Measurements from ENCODE around the gene ADPRHL1.

ADPRHL1 gene

DNA sequence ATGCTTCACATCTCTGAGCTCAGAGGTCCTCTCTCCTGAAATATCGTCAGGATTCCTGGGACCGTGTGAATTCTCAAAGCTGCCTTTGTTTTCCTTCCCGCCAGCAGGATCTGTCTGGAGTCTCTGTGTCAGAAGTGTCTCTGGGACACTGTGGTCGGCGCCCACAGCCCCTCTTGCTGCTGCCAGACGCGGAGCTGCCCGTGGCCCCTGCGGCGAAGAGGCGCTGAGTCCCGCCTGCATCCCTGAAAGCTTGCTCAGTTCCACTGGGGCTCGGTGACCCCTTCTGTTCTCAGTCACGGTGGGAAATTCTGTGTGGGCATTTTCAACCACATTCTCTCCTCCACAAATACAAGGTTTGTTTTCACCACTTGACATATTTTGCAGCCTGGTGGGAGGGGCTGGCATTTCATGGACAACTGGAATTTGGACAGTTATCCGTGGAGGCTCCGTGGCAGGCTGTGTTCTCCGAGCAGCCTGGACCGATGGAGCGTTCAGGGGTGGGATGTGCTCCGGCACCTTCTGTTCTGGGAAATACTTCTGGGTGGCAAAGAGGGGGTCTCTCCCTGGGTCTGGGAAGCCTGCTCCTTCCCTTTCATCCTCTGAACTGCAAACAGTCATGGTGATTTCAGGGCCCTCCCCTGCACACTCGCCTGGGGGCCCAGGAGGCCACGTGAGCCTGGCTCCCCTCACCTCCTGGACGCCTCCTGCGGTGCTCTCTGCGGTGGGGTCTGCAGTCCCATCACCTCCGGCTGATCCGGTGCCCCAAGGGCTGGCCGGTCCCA lies 46.8 kb downstream of the ADPRHL1 start:
- TF ChIP-seq EZH2 (IDR thresholded peaks at IDR 0.05; ENCODE audit: borderline replicate concordance, low read length), result no peak
- TF ChIP-seq, protein P1, sequence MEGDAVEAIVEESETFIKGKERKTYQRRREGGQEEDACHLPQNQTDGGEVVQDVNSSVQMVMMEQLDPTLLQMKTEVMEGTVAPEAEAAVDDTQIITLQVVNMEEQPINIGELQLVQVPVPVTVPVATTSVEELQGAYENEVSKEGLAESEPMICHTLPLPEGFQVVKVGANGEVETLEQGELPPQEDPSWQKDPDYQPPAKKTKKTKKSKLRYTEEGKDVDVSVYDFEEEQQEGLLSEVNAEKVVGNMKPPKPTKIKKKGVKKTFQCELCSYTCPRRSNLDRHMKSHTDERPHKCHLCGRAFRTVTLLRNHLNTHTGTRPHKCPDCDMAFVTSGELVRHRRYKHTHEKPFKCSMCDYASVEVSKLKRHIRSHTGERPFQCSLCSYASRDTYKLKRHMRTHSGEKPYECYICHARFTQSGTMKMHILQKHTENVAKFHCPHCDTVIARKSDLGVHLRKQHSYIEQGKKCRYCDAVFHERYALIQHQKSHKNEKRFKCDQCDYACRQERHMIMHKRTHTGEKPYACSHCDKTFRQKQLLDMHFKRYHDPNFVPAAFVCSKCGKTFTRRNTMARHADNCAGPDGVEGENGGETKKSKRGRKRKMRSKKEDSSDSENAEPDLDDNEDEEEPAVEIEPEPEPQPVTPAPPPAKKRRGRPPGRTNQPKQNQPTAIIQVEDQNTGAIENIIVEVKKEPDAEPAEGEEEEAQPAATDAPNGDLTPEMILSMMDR (IDR thresholded peaks at IDR 0.05; ENCODE audit: low read length), result no peak
- Histone ChIP-seq H3K79me2 (ENCODE audit: insufficient read depth, low read length) (no peaks in the 10 kb centered on the region), H3K9me3 (ENCODE audit: low read length) (0 out of 2 replicates have a peak, but pooled peaks cover 4% of the 10 kb centered on the region), H3K4me2 (ENCODE audit: low read length) (no peak overlapping the region; the same call in 1 of the 2 replicates), H3K36me3 (ENCODE audit: insufficient read depth, low read length) (no peaks in the 10 kb centered on the region; the same call in 1 of the 2 replicates), H3F3A (ENCODE audit: insufficient read depth, low read length) (no peaks in the 10 kb centered on the region), H3K27ac (ENCODE audit: low read depth, low read length, poor library complexity, severe bottlenecking) (no peak overlapping the region), H4K20me1 (ENCODE audit: insufficient read depth, low read length) (no peaks in the 10 kb centered on the region), H3K9me2 (ENCODE audit: low read depth, low read length) (no peaks in the 10 kb centered on the region), H3K27me3 (ENCODE audit: insufficient read depth, low read length) (peaks cover 6% of the 10 kb centered on the region; the same call in 1 of the 2 replicates), H3K4me3 (ENCODE audit: low read depth, low read length, poor library complexity, severe bottlenecking) (no peak overlapping the region), H3K4me1 (ENCODE audit: insufficient read depth, low read length, severe bottlenecking) (peaks cover 41% of the 10 kb centered on the region), H2AFZ (ENCODE audit: low read length) (no peak overlapping the region), H3K9ac (ENCODE audit: low read length) (no peak overlapping the region)

DNA sequence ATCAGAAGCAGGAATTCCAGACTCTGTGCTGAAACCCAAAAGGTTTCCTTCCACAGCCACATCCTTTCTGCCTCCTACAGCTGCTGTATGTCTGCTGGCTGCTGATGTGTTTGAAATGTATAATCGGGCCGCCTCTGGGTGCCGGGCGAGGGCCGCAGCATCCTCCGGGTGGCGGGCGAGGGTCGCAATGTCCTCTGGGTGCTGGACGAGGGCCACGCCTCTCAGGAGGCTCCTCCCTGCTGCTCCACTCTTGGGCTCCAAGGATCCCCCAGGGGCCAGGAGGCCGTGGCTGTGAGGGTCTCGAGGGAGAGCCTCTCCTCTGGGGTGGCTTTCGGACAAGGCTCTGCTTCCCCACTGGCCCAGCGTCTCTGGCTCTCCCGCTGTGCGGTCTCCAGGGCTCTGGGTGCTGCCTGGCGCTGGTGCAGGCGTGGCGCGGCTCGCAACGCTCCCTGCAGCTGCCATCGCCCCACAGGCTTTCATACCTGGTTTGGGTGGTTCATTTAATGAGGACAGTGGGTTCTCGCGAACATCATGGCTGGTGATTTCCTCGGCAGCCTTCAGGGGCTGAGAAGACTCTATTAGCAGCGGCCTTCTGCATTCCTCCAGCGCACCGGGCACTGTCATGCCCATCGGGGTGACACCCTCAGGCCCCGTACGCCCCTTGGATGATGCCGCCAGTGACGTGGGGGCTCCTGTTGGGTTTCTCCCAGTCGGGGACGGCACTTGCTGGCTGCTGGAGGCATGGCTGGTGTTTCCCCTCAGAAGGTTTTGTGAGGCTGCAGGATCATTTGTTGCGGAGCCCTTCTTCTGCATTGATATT lies 47.6 kb downstream of the ADPRHL1 start:
- no peak overlapping the region for H3K9ac ChIP-seq (ENCODE audit: low read length)
- H4K20me1 ChIP-seq (ENCODE audit: insufficient read depth, low read length), result no peaks in the 10 kb centered on the region
- no peaks in the 10 kb centered on the region; the same call in 1 of the 2 replicates for H3K36me3 ChIP-seq (ENCODE audit: insufficient read depth, low read length)
- H3K9me3 ChIP-seq (ENCODE audit: low read length), result 0 out of 2 replicates have a peak, but pooled peaks cover 3% of the 10 kb centered on the region
- no peak overlapping the region for H3K4me2 ChIP-seq (ENCODE audit: low read length)
- no peak overlapping the region for H2AFZ ChIP-seq (ENCODE audit: low read length)
- H3K79me2 ChIP-seq (ENCODE audit: insufficient read depth, low read length), result no peaks in the 10 kb centered on the region
- TF ChIP-seq EZH2 (IDR thresholded peaks at IDR 0.05; ENCODE audit: borderline replicate concordance, low read length), result no peak
- TF ChIP-seq, protein P1 (IDR thresholded peaks at IDR 0.05; ENCODE audit: low read length), result peak; percentile 14; the same call in 1 of the 2 replicates
- H3K4me3 ChIP-seq (ENCODE audit: low read depth, low read length, poor library complexity, severe bottlenecking), result no peak overlapping the region
- peaks cover 49% of the 10 kb centered on the region for H3K4me1 ChIP-seq (ENCODE audit: insufficient read depth, low read length, severe bottlenecking)
- H3F3A ChIP-seq (ENCODE audit: insufficient read depth, low read length), result no peaks in the 10 kb centered on the region
- peaks cover 6% of the 10 kb centered on the region; the same call in 1 of the 2 replicates for H3K27me3 ChIP-seq (ENCODE audit: insufficient read depth, low read length)
- no peaks in the 10 kb centered on the region for H3K9me2 ChIP-seq (ENCODE audit: low read depth, low read length)
- no peak overlapping the region for H3K27ac ChIP-seq (ENCODE audit: low read depth, low read length, poor library complexity, severe bottlenecking)

DNA sequence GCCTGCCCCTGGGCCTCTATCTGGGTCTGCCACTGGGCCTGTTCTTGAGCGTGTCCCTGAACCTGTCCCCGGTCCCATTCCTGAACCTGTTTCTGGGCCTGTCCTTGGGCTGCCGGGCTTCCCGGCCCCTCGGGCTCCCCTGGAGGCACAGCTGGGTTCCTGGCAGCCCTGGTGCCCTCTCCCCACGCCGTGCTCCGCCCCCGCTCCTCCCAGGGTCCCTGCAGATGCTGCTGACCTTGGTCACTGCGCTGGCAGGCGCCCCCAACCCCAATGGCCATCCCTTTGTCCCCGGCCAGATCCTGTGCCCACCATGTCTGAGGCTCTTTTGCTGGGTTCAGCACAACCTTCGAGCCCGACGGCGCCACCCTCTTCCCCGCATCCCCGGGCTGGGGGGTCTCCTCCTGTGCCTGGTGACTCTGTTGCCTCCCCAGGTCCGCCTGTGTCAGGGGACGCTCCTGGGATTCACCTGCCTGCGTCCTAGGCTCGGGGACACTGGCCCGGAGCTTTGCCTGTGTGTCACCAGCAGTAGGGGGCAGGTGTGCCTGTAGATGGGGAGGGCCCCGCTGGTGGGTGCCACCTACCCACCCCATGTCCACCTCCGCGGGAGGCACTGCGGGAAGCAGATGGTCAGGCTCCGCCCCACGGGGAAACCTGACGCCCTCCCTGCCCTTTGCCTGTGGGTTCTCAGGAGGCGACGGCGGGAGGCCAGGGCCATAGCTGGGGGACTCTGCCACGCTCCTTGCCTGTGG lies 48.4 kb downstream of the ADPRHL1 start:
- H3K4me1 ChIP-seq (ENCODE audit: insufficient read depth, low read length, severe bottlenecking), result peaks cover 48% of the 10 kb centered on the region
- no peak overlapping the region for H3K4me2 ChIP-seq (ENCODE audit: low read length)
- no peaks in the 10 kb centered on the region for H3K79me2 ChIP-seq (ENCODE audit: insufficient read depth, low read length)
- no peak overlapping the region for H3K9ac ChIP-seq (ENCODE audit: low read length)
- H3K4me3 ChIP-seq (ENCODE audit: low read depth, low read length, poor library complexity, severe bottlenecking), result no peak overlapping the region
- H3K9me2 ChIP-seq (ENCODE audit: low read depth, low read length), result no peaks in the 10 kb centered on the region
- no peaks in the 10 kb centered on the region for H4K20me1 ChIP-seq (ENCODE audit: insufficient read depth, low read length)
- no peak for TF ChIP-seq EZH2 (IDR thresholded peaks at IDR 0.05; ENCODE audit: borderline replicate concordance, low read length)
- H3K9me3 ChIP-seq (ENCODE audit: low read length), result 0 out of 2 replicates have a peak, but pooled peaks cover 3% of the 10 kb centered on the region
- no peaks in the 10 kb centered on the region for H3K36me3 ChIP-seq (ENCODE audit: insufficient read depth, low read length)
- H2AFZ ChIP-seq (ENCODE audit: low read length), result no peak overlapping the region
- H3K27ac ChIP-seq (ENCODE audit: low read depth, low read length, poor library complexity, severe bottlenecking), result no peak overlapping the region
- H3F3A ChIP-seq (ENCODE audit: insufficient read depth, low read length), result no peaks in the 10 kb centered on the region
- H3K27me3 ChIP-seq (ENCODE audit: insufficient read depth, low read length), result peaks cover 6% of the 10 kb centered on the region; the same call in 1 of the 2 replicates
